Measurements from ENCODE around the gene HNRNPH3.
A peak's percentile ranks its signal among the peaks of the same experiment; 100 is the strongest.
"Not testable (repeated sequence)": the region's sequence is repeated elsewhere in the genome, so short reads cannot be mapped to it uniquely, and the experiment has no call there.

Gene HNRNPH3, protein sequence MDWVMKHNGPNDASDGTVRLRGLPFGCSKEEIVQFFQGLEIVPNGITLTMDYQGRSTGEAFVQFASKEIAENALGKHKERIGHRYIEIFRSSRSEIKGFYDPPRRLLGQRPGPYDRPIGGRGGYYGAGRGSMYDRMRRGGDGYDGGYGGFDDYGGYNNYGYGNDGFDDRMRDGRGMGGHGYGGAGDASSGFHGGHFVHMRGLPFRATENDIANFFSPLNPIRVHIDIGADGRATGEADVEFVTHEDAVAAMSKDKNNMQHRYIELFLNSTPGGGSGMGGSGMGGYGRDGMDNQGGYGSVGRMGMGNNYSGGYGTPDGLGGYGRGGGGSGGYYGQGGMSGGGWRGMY

DNA sequence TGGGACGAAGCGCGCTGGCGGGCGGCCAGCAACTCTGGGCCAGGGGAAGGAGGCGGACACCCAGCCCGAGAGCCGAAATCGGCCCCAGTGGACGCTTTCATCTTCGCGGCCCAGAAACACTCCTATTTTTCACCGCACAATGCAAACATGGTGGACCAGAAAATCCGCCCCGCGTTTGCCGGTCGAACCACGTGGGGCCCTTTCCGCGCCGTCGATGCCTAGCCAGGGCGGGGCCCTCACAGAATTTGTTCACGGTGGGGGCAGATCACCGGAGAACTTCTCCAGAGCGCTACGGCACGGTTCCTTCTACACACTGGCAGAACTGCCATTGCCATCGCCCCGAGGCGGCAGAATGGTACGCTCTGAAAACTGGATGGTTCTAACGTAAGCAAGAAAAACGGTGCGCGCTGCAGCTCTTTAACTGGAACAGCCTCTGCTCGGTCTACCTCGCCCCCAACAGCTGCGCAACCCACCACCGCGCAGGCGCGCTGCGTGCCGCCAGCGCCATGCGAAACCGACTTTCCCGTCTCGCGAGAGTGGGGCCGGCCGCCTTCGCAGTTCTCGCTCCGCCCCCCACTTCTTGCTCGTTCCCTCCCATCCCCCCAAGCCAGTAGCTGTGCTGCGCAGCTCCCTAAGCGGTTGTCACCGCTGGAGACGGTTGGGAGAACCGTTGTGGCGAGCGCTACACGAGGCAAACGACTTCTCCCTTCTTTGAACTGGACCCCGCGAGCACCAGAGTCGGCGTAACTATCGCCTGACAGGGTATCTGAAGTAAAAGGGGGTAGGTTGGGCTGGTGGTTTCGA lies at the start of gene HNRNPH3:
Gene HNRNPH3 (plus strand): TSS at position 610 of the 804 bp plus-strand sequence. CDS start 5,158 bp downstream, outside the sequence.
- peak; percentile 93 to 94 for DNase-seq (ENCODE audit: low read depth in 2 of 2)

DNA sequence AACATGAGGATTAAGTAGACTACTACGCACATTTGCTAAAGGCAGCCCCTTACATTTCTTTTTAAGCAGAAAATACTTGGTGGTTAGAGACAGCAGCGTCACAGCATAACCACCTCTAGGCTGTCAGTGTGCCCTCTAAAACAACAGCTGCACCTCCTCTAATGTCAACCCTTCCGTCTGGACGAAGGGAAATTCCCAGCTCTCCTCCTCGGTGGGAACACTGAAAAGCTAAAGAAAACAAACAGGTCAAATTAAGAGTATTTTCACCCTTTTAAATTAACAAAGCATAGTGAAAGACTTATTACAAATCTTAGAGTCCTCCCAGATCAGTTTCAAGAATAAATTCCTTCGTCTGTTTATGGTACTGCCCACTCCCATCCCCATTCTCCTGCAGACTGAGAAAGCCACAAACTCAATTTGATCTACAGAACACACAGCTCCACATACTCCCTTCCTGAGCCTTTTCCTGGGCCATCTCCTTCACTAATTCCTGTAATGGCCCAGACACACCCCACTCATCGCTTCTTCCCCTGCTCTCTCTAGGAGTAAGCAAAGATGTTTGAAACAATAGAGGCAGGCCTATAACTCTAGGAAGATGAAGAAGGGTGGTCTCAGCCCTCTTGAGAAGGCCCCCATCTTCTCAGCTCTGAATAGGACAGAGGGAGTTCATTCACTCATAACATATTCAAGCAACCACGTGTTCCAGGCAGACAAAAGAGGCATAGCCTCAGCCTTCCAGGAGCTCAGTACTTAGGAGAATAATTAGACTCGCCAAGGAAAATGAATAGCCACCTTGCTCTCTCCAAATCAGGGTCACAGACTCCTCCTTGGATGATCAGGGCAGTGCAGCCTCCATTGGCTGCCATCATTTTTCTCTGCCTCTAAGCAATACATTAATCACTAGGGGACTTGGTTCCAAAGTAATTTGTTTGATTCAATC lies 47.5 kb upstream of the HNRNPH3 start:
- DNase-seq (ENCODE audit: low read depth in 2 of 2) = no peak

DNA sequence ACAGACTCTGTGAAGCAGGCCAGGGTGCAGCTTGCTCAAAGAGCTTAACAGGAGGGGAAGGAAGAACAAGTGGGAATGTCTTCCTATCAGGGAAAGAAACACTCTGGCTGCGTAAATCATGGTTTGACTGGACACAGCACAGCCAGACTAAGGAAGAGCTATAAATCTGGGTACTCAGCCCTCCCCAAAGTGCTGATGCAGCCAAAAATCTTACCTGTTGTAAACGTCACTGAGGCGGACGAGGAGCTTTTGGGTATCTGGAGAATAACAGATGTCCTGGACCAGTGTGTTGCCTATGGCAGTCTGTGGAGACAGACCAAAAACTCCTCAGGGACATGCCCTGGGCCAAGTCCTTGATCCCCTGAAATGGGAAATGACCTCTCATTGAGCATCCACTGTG lies 43.1 kb upstream of the HNRNPH3 start:
- DNase-seq (ENCODE audit: low read depth in 2 of 2) = no peak

DNA sequence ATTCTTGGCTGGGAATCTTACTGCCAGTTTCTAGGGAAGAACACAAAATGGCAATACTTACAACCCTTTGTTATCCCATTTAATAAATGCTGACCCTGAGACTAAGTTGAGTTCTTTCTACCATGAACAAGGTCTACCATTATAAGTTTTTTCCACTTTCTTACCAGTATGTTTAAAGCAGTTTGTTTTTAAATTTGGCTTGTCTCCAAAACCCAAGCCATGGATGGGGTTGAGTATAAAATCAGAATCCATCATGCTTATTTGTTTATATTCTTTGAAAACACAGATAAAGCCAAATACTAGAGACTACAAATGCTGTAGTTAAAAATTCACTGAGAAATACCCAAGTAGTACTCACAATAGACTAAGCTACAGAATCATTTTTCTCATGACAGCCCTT lies 41.1 kb upstream of the HNRNPH3 start:
- DNase-seq (ENCODE audit: low read depth in 2 of 2) = no peak

DNA sequence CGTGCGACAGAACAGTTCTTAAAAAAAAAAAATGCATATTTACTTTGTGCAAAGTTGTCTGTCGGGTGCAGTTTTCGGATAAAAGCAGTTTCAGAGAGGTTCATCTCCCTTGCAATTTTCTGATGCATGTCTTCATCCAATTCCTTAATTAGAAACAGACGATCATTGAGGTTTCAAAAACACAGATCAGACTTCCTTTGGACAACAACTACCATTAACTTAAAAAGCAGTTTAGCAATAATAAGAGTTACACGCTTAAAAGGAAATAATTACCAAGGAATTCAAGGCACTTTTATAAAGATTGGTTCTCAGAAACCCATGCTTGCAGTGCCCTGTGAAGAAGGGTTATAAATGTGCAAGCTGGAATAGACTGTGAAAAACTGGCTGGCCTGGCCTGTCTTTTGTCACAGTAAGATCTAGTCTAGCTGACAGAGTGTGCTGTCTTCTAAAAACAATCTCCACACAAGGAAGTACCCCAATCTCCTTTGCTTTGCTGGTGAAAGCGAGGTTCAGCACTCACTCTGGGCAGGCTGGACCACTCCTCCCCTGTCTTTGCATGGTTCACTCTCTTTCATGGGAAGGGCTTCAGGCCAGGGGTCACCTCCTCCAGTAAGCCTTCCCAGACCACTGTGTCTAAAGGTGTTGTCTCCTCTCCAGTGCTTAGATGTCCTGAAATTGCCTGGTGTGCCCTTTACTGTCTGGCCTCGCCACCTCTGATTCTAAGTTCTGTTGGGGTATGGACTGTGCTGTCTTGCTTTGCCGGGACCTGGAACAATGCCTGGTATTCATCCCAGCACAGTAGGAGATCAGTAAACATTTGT lies 34.8 kb upstream of the HNRNPH3 start:
- DNase-seq (ENCODE audit: low read depth in 2 of 2) = peak; percentile 20 to 31

DNA sequence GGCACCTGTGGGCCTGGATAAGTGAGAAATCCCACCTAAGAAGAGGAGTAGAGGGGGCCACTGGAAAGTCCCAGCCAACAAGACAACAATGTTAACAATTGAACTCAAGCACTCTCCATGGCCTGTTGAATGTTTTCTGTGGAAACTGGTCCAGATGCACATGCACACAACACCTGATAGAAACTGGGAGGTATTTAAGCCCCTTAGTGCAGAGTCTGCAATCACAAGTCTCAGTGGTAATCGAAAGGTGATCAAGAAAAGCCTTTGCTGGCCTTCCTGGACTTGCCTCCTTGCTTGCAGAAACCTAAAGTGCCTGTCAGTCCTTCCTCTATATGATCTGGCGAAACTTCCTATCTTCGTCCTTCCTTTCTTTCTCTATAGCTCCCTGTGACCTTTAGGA lies 30.6 kb upstream of the HNRNPH3 start:
- no peak for DNase-seq (ENCODE audit: low read depth in 2 of 2)

DNA sequence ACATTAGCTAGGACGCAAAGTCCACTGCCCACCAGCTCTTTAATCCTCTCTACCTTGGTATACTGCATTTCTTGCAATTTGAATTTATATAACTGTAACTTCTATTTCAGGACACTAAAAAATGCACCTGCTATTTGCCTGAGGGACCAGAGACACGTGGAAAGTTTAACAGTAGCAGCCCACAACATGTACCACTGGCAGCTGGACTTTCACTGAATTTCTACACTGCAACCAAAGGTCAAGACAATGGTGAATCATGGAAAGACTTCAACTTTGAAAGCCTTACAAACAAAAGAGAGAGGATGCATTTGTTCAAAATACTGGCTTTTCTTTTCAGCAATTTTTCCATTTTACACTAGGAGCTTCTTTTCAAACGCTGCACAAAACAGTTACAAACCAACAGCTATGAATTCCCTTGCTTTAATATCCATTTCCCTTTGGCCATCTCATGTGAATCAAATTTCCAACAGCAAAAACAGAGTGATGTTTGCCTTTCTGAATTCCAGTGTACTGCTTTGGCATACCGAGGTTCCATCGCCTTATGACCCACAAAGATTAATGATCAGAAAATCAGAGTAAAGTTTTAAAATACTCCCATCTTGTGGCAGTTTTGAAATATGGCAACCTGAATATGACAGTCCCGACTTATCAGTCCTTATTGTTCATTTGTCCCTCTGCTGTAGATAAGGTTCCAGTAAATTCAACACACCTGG lies 29.9 kb upstream of the HNRNPH3 start:
- DNase-seq (ENCODE audit: low read depth in 2 of 2) = peak; percentile 23 to 34

DNA sequence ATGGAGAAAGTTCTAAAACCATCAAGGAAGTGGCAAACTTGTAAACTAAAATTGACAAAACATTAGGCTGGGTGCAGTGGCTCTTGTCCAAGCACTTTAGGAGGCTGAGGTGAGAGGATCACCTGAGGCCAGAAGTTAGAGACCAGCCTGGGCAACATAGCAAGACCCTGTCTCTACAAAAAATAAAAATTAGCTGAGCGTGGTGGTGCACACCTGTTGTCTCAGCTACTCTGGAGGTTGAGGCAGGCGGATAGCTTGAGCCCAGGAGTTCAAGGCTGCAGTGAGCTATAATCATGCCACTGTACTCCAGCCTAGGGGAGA lies 29.4 kb upstream of the HNRNPH3 start:
- DNase-seq (ENCODE audit: low read depth in 2 of 2) = no peak

DNA sequence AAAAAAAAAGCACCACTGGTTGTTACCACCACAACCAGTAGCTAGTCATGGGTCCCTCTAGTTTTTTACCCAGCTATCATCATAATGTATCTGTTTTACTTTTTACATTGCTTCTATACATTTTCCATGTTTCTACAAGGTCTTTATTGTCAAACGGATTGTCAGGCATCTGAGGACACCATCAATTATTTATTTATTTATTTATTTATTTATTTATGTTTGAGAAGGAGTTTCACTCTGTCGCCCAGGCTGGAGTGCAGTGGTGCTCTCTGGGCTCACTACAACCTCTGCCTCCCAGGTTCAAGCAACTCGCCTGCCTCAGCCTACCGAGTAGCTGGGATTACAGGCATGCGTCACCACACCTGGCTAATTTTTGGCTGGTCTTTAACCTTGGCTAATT lies 29.0 kb upstream of the HNRNPH3 start:
- DNase-seq (ENCODE audit: low read depth in 2 of 2) = no peak

DNA sequence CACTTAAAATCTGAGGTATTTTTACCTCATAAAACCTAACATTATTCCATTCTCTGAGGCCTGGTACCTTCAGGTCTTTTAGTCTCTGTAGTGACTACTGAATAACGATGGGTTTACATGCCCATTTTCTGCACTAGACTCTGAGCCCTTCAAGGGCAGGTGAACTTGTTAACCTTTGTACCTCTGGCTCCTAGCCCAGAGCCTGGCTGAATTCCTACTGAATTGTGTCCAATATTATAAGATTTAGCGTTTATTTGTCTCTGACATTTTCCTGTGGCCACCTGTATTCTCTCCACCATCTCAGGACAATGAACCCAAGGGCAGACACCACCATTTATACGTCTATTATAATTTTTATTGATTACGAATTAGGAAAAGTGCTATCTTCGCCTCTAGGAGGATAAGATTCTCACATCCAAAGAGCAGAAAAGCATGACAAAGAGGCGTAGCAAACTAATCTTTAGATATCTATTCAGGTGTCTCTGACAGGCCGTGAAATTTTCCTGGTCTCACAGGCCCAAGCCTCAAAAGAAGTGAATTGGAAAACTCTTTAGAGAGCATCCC lies 27.9 kb upstream of the HNRNPH3 start:
- DNase-seq (ENCODE audit: low read depth in 2 of 2) = no peak

DNA sequence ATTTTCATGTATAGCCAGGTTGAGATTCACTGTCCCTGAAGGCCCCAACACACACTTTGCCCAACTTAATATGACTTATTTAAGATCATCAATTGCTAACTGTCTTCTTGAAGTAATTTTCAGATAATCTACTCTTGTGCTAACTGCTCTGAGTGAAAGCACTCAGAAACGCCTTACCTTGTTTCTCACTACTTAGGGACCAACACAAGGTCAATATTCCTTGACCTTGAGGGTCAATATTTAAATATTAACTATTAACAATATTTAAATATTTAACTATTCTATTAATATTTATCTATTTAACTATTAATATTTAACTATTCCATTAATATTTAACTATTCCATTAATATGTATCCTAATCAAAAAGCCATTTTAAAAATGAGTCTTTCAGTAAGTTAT lies 26.0 kb upstream of the HNRNPH3 start:
- no peak for DNase-seq (ENCODE audit: low read depth in 2 of 2)

DNA sequence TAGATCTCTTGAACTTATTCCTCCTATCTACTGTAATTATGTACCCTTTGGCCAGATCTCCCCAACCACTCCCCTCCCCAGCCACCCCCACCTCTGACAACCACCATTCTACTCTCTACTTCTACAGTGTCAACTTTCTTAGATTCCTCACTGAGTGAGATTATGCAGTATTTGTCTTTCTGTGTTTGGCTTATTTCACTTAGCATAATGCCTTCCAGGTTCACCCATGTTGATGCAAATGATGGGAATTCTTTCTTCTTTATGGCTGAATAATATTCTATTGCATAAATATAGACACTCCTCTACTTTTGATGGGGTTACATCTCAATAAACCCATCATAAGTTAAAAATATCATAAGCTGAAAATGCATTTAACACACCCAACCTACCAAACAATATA lies 21.3 kb upstream of the HNRNPH3 start:
- no peak for DNase-seq (ENCODE audit: low read depth in 2 of 2)

DNA sequence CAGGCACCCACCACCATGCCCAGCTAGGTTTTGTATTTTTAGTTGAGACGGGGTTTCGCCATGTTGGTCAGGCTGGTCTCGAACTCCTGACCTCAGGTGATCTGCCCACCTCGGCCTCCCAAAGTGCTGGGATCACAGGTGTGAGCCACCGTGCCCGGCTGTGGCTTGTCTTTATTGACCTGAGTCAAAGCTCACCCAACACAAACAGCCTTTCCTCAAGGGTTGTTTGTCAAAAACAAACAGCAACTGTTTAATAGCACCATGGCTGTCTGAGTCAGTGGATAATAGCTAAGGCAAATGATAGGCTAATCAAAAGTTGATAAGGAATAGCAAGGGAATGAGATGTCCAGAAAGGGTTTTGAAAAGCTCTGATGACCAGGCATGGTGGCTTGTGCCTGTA lies 16.9 kb upstream of the HNRNPH3 start:
- DNase-seq (ENCODE audit: low read depth in 2 of 2) = not testable (repeated sequence)

DNA sequence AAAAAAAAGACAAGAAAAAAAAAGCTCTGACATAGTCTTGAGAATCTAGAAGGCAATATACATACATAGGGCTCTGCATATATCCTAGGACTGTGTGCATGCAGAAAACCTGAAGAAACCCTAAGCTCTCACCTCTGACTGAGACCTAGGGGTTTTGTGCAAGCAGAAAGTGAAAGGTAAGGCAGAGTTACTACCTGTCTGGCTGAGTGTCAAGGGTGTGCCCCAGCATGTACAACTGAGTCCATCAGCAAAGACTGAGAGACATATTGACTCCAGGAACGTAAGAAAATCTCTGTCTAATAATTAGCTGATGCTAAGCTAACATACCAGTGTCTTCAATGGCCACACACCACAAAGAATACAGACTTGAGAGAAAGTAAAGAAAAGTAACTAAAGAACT lies 16.3 kb upstream of the HNRNPH3 start:
- DNase-seq (ENCODE audit: low read depth in 2 of 2) = no peak

DNA sequence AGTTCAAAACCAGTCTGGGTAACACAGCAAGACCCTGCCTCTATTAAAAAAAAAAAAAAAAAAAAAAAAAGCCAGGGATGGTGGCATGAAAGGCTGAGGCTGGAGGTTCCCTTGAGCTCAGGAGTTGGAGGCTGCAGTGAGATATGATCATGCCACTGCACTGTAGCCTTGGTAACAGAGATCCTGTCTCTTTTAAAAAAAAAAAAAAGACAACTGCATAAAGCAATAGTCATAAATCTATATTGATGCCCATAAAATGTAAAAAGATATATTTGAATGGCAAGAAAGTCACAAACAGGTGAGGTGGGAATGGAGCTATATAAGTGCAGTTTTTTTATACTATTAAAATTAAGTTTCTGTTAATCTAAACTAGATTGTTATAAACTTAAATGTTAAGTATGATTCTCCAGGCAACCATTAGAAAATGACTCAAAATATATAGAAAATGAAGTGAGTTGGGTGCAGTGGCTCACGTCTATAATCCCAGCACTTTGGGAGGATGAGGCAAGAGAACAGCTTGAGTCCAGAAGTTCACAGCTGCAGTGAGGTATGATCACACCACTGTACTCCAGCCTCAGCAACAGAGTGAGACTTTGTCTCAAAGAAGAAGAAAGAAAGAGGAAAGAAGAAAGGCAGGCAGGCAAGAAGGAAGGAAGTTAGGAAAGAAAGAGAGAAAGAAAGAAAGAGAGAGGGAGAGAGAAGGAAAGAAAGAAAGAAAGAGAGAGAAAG lies 13.4 kb upstream of the HNRNPH3 start:
- no peak for DNase-seq (ENCODE audit: low read depth in 2 of 2)

DNA sequence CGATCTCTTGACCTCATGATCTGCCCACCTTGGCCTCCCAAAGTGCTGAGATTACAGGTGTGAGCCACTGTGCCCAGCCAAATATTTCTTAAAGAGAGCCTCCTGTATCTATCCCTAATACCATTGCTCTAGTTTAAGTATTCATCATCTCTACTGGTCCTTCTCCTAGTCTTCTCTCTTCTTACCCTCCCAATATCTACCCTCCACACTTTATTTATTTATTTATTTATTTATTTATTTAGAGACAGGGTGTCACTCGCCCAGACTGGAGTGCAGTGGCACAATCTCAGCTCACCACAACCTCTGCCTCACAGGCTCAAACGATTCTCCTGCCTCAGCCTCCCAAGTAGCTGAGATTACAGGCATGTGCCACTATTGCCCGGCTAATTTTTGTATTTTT lies 7.5 kb upstream of the HNRNPH3 start:
- not testable (repeated sequence) for DNase-seq (ENCODE audit: low read depth in 2 of 2)

DNA sequence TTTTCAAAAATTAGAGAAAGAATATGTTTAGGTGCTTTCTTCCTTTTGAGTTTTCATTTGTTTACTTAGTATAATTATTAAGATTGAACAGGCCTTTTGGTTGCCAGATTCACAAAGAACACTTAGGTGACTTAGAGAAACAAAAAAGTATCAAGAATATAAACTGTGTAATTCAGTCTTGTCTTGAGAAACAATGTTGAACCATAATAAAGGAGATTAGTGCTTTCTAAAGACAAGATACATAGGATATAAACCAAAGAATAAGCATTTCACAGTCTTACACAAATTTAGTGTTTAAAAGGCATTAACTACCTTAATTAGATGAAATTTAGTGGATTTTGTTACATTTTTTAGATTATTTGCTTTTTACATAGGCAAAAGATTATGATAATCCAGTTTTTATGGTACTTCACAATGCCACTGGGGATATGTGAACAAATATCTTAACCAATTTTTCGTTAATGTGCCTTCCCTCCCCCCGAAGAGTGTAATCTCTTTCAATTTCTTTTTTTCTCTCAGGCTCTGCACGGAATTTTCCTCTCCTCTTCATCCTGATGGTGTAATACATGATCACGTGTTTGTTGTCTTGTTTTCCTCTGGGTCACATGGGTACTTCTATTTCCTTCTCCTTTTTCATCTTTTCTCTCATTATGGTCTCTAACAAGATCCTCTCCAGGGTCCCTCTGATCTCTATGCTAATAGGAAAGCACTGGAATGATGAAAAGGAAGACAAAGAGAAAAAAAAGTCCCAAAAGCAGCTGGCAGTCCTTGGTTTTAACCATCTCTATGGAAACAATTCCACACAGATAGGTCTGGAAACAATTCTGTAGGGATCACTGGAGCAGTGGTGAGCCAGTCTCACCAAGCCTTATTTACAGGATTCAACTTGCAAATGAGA lies 3.7 kb upstream of the HNRNPH3 start:
- DNase-seq (ENCODE audit: low read depth in 2 of 2) = peak; percentile 23 to 42

DNA sequence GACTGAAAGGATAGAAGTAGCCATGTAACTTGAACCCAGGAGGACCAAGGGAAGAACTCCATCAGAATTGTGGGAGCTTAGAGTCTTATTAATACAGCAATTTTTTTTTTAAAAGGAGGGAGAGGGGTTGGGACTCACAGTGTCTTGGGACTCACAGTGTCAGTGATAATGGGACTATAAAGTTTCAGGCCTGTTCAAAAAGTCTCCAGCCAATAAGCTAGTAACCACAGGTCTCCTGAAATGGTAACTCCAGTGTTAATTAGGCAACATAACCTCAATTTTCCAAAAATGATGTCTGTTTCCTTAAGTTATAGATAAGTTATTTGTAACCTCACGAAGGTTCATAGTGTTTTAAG lies 2.4 kb upstream of the HNRNPH3 start:
- DNase-seq (ENCODE audit: low read depth in 2 of 2) = no peak

Measured in fibroblast of skin of left biceps (primary cell).